ENCODE results near the gene AQP2. TPM values are rescaled to one million over a fixed set of nuclear protein-coding genes. Genes with fewer than 3 reads are reported as not detected.

Gene AQP2
- total RNA-seq, 8 experiments from 2014 or later = 0.09 to 0.81 (median 0.14) TPM; not detected in 3

DNA sequence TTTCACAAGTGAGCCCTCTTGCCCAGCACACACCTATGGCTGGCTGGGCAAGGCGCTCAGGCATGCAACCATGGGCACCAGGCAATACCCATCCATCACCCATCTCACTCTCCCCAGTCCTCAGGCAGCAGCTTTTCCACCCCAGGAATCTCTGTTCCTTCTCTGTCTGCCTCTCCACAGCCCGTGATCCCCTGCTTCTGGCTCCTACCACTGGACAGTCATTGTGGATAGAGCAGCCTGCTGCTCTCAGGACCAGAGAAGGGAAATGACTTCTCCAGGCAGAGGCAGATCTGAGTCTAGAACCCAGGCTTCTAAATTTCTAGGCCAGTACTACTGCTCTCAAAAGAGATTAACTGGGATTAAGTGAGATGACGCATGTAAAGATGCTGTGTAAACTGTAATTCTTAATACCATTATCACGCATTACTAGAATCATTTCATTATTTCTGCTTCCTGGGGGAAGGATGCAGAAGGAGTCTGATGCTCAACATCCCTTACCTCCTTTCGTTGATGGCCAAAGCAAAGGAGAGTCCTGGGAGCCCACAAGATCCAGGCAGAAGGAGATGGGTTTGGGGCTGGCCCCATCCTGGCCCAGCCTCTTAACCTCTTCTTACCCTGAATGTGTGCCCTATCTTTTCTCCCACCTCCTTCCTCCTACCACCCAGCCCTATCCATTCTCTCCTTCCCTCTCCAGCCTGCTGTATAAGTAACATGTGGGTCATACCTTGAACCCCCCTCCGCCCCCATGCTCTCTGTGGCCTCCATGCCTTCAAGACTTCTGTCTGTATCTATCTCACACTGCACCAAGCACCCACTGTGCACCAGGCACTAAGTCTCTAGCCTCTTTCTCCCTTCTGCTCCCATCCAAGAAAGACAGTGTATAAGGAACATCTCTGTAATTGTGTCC is 6.4 kb downstream of the AQP2 start:
- H3K27ac ChIP-seq = no peak overlapping the region
- H3K4me1 ChIP-seq (replicated peaks in 1 of 2) = peaks cover 2 to 8% of the 10 kb centered on the region in 2 donors
- in situ Hi-C loops (cut with MboI; ENCODE audit: low pct_unique_long_range_greater_than_20kb in 2 of 9, low sequenced_read_pairs in 9 of 9, unreplicated experiment in 9 of 9) = loop anchor here in 3 of 9 experiments (25.0 kb wide), 1 partner anchor 105 kb away; the partner anchor contains the start of gene ASIC1 (in 3 of the 3)
- no peak for ATAC-seq (replicated peaks in 6 of 8)
- WGBS, 10 experiments = 0 to 100% (median 76%) methylated on average over 1 to 5 of the region's 6 CpGs; no CpG with 5 or more reads in 2 of the 10 experiments
- H3K4me3 ChIP-seq = no peak overlapping the region

DNA sequence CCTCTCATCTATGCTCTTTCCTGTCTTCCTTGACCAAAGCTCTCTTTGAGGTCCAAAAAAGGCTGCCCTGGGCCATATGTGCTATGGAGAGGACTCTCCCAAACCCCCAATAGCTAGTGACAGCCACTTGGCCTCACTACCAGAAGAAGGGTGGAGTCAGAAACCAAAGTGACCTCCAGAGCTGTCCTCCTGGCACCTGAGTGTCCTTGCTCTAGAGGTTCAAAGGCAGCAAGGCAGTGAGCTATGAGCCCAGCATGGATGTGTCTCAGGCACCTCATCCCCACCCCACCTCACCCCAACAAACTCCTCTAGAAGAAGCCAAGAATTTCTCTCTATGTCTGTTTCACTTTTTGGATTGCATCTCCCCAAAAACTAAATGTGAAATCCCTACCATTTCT is 7.0 kb downstream of the AQP2 start:
- H3K27ac ChIP-seq = no peak overlapping the region
- peaks cover 2 to 15% of the 10 kb centered on the region in 2 donors for H3K4me1 ChIP-seq (replicated peaks in 1 of 2)
- in situ Hi-C loops (cut with MboI; ENCODE audit: low pct_unique_long_range_greater_than_20kb in 2 of 9, low sequenced_read_pairs in 9 of 9, unreplicated experiment in 9 of 9) = loop anchor here in 3 of 9 experiments (25.0 kb wide), 1 partner anchor 105 kb away; the partner anchor contains the start of gene ASIC1 (in 3 of the 3)
- ATAC-seq (replicated peaks in 6 of 8) = no peak
- no peak overlapping the region for H3K4me3 ChIP-seq

GRCh38 chr12:49959685-49960473 is 9.3 kb downstream of the AQP2 start:
- Histone ChIP-seq H3K27ac (no peak overlapping the region), H3K4me3 (no peak overlapping the region), H3K4me1 (replicated peaks in 1 of 2) (peaks cover 2 to 21% of the 10 kb centered on the region in 2 donors)
- WGBS, 10 experiments = 26 to 83% (median 35%) methylated on average over 1 to 7 of the region's 11 CpGs
- in situ Hi-C loops (cut with MboI; ENCODE audit: low pct_unique_long_range_greater_than_20kb in 2 of 9, low sequenced_read_pairs in 9 of 9, unreplicated experiment in 9 of 9) = loop anchor here in 5 of 9 experiments (10.0 to 25.0 kb wide), 3 partner anchors 95 to 115 kb away; partner anchors contain the start of gene ASIC1 (in 4 of the 5)
- ATAC-seq (replicated peaks in 6 of 8) = peak in 1 of 8 experiments; percentile 25

DNA sequence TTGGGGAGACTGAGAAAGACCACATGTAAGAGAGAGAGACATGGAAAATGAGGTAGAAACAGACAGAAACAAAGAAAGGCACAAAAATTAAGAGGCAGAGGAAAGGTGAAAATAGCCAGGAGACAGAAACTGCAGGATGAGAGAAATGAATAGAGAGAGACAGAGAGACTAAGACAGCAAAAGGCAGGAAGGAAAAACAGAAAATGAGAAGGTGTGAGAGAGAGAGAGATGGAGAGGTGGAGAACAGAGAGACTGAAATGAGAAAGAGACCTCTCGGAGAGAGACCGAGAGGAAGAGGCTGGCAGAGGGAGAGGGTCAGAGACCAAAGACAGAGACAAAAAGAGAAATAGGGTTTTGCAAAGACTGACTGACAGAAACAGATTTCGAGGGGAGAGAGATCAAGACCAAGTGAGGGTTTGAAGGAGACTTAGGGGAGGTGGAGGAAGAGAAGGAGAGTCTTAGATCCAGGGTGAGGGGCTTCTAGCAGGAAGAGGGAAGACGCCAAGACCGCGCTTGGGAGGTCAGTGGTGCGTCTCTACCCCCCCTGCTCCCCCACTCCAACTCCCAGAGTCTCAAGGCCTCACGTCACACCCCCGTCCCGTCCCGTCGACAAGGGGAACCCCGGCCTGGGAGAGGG is 10.1 kb downstream of the AQP2 start:
- in situ Hi-C loops (cut with MboI; ENCODE audit: low pct_unique_long_range_greater_than_20kb in 2 of 9, low sequenced_read_pairs in 9 of 9, unreplicated experiment in 9 of 9) = loop anchor here in 5 of 9 experiments (10.0 to 25.0 kb wide), 3 partner anchors 94 to 114 kb away; partner anchors contain the start of gene ASIC1 (in 4 of the 5)
- ATAC-seq (replicated peaks in 6 of 8) = no peak
- H3K27ac ChIP-seq = no peak overlapping the region
- peaks cover 2 to 21% of the 10 kb centered on the region in 2 donors for H3K4me1 ChIP-seq (replicated peaks in 1 of 2)
- 47 to 84% (median 70%) methylated on average over 1 to 7 of the region's 13 CpGs for WGBS, 10 experiments
- no peak overlapping the region for H3K4me3 ChIP-seq

DNA sequence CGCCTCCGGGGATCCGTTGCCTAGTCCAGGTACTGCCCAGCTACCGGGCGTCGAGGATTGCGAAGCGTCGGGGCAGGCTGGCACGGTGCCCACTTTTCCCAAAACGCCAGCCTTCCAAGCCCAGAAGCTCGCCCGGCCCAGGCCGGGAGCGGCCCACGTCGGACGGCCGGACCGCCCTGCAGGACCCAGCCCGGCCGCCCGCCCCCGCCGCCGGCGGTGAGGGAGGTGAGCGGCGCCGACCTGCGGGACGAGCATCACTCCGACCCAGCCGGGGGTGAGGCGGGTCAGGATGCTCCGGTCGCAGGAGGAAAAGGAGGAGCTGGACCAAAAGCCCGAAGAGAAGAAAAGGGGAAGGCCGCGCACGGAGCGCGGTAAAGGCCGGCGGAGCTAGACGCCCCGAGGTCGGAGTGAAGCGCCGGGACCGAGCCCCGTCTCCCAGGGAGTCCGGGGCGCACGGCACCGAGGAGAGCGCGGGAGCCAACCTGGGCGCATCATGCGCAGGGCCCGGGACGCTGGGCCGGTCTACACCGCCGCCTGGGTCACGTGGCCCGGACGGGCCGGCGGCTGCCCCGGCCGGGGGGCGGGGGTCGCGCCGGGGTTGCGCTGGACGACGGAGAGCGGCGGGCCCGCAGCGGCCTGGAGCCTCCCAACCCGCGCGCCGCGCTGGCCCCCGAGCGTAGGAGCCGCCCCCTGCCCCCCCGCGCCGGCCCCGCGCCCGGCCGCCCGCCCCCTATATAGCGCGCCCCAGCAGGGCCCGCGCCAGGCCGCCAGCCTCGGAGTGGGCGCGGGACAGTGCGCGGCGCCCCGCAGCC is 10.8 kb downstream of the AQP2 start, which contains the start of gene AQP5:
Gene AQP5 (plus strand): TSS at position 762 of the 812 bp plus-strand sequence. CDS start 146 bp downstream, outside the sequence.
- in situ Hi-C loops (cut with MboI; ENCODE audit: low pct_unique_long_range_greater_than_20kb in 2 of 9, low sequenced_read_pairs in 9 of 9, unreplicated experiment in 9 of 9) = loop anchor here in 5 of 9 experiments (10.0 to 25.0 kb wide), 3 partner anchors 93 to 113 kb away; partner anchors contain the start of gene ASIC1 (in 4 of the 5)
- 0 to 7% methylated on average over 2 to 6 of the region's 111 CpGs; no CpG with 5 or more reads in 8 of the 10 experiments for WGBS, 10 experiments
- ATAC-seq (replicated peaks in 6 of 8) = peak; percentile 29 to 85 (median 70)

DNA sequence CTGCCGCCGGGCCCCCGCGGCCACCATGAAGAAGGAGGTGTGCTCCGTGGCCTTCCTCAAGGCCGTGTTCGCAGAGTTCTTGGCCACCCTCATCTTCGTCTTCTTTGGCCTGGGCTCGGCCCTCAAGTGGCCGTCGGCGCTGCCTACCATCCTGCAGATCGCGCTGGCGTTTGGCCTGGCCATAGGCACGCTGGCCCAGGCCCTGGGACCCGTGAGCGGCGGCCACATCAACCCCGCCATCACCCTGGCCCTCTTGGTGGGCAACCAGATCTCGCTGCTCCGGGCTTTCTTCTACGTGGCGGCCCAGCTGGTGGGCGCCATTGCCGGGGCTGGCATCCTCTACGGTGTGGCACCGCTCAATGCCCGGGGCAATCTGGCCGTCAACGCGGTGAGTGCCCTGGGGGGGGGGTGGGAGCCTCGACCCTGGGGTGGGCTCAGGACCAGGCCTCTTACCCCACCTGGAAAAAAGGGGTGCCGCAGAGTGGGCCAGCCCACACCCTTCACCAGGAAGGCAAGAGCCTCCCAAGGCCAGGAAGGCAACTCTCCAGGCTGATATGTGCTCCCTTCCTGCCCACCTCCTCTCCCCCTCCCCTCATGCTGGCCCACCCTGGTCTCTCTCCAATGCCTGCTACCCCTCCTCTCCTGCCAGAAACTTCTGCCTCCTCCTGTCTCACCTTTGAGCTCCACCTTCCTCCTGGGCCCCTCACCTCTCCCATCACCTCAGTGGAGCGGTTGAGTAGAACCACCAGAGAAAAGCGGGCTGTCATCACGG is 11.6 kb downstream of the AQP2 start:
- Histone ChIP-seq H3K27ac (no peak overlapping the region), H3K4me1 (replicated peaks in 1 of 2) (peaks cover 2 to 25% of the 10 kb centered on the region in 2 donors), H3K4me3 (peak overlapping the region in 2 of 5 donors; percentile 6 to 26)
- ATAC-seq (replicated peaks in 6 of 8) = no peak
- 60 to 100% (median 78%) methylated on average over 2 to 3 of the region's 37 CpGs; no CpG with 5 or more reads in 7 of the 10 experiments for WGBS, 10 experiments
- in situ Hi-C loops (cut with MboI; ENCODE audit: low pct_unique_long_range_greater_than_20kb in 2 of 9, low sequenced_read_pairs in 9 of 9, unreplicated experiment in 9 of 9) = loop anchor here in 5 of 9 experiments (10.0 to 25.0 kb wide), 3 partner anchors 93 to 113 kb away; partner anchors contain the start of gene ASIC1 (in 4 of the 5)

More for the DNA sequence above, 10.8 kb downstream of the AQP2 start, which contains the start of gene AQP5:
- no peak within 1 kb of the TSS for H3K27ac ChIP-seq
- H3K4me1 ChIP-seq (replicated peaks in 1 of 2) = peaks cover 2 to 21% of the 10 kb centered on the region in 2 donors
- peak within 1 kb of the TSS; percentile 0 to 26 (median 22) for H3K4me3 ChIP-seq

GRCh38 chr12:49962861-49963765 is 12.6 kb downstream of the AQP2 start:
- ATAC-seq (replicated peaks in 6 of 8) = peak in 4 of 8 experiments; percentile 4 to 34 (median 16)
- peaks cover 6 to 33% of the 10 kb centered on the region in 2 donors for H3K4me1 ChIP-seq (replicated peaks in 1 of 2)
- H3K27ac ChIP-seq = no peak overlapping the region
- 51 to 88% (median 69%) methylated on average over 4 to 12 of the region's 21 CpGs; no CpG with 5 or more reads in 6 of the 10 experiments for WGBS, 10 experiments
- in situ Hi-C loops (cut with MboI; ENCODE audit: low pct_unique_long_range_greater_than_20kb in 2 of 9, low sequenced_read_pairs in 9 of 9, unreplicated experiment in 9 of 9) = loop anchor here in 5 of 9 experiments (10.0 to 25.0 kb wide), 3 partner anchors 92 to 112 kb away; partner anchors contain the start of gene ASIC1 (in 4 of the 5)
- no peak overlapping the region for H3K4me3 ChIP-seq

DNA sequence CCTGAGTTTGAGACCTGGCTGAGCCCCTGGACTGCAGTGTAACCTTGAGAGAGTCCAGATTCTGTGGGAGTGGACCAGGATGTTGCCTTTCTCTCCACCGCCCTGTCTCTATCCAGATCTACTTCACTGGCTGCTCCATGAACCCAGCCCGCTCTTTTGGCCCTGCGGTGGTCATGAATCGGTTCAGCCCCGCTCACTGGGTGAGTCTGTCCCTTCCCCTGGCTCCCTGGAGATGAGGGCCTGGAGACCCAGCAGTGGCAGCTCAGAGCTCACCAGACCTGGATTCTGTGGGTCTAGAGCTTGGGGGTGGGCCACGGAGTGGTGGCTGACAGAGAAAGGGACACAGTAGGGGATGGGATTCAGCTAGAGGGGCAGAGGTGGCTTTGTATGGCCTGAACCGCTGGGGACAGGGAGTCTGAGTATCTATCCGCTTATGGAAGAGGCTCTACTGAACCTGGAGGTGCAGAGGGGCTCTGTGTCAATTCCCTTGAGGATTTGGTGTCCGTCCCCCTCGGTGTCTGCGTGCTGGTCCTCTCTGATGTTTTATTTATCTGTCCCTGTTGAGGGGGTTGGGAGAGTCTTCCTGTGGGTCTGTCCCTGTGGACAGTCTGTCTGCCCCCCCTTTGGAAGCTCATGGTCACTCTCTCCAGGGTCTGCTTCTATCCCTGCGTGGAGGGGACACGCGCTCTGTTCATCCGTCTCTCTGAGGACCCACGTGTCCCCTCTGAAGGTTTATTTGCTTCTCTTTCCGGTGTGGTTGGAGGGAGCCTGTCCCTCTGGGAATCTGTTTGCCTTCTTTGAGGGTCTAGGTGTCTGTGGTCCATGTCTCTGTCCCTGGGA is 13.7 kb downstream of the AQP2 start:
- in situ Hi-C loops (cut with MboI; ENCODE audit: low pct_unique_long_range_greater_than_20kb in 2 of 9, low sequenced_read_pairs in 9 of 9, unreplicated experiment in 9 of 9) = loop anchor here in 5 of 9 experiments (10.0 to 25.0 kb wide), 3 partner anchors 91 to 111 kb away; partner anchors contain the start of gene ASIC1 (in 4 of the 5)
- WGBS, 10 experiments = 83 to 96% (median 88%) methylated on average over 2 to 8 of the region's 17 CpGs; no CpG with 5 or more reads in 6 of the 10 experiments
- no peak for ATAC-seq (replicated peaks in 6 of 8)
- Histone ChIP-seq H3K4me3 (no peak overlapping the region), H3K27ac (no peak overlapping the region), H3K4me1 (replicated peaks in 1 of 2) (peaks cover 6 to 35% of the 10 kb centered on the region in 2 donors)

- no peak overlapping the region for H3K27ac ChIP-seq
- no peak for ATAC-seq (replicated peaks in 6 of 8)
- H3K4me3 ChIP-seq = no peak overlapping the region
- 20 to 58% (median 53%) methylated on average over 1 to 4 of the region's 13 CpGs; no CpG with 5 or more reads in 6 of the 10 experiments for WGBS, 10 experiments
- in situ Hi-C loops (cut with MboI; ENCODE audit: low pct_unique_long_range_greater_than_20kb in 2 of 9, low sequenced_read_pairs in 9 of 9, unreplicated experiment in 9 of 9) = loop anchor here in 7 of 9 experiments (5.0 to 25.0 kb wide), 5 partner anchors 87 to 110 kb away; partner anchors contain the start of gene ASIC1 (in 5 of the 7)
- H3K4me1 ChIP-seq (replicated peaks in 1 of 2) = peaks cover 6 to 34% of the 10 kb centered on the region in 2 donors
Observed at GRCh38 chr12:49964849-49965624, 14.5 kb downstream of the AQP2 start.
